HG02852 (cell line): Measurements from ENCODE around the gene CENPC.
"Not testable (repeated sequence)": the region's sequence is repeated elsewhere in the genome, so short reads cannot be mapped to it uniquely, and the experiment has no call there.

Experiments used
- ATAC-seq: cut with Tn5 transposase; IDR thresholded peaks from one replicate; pipeline ENCODE4 v1.9.1; 2021; ENCODE audit warnings: mild to moderate bottlenecking, moderate library complexity; ENCODE audit not compliant: unreplicated experiment

The CENPC gene

GRCh38 chr4:67545199-67546003 is at the start of gene CENPC:
Gene CENPC, minus strand, starts transcription at chr4:67545503. Its CDS starts 148 bp downstream, at chr4:67545355.
- peak; percentile 95 for ATAC-seq

GRCh38 chr4:67593741-67594175 is 48.5 kb upstream of the CENPC start:
- ATAC-seq, result no peak

- ATAC-seq, result no peak
Observed at GRCh38 chr4:67587156-67587555, 41.9 kb upstream of the CENPC start.

- no peak for ATAC-seq
Observed at GRCh38 chr4:67584496-67584895, 39.2 kb upstream of the CENPC start.

GRCh38 chr4:67581913-67582312 is 36.6 kb upstream of the CENPC start:
- ATAC-seq, result no peak

- ATAC-seq, result peak; percentile 56
Observed at GRCh38 chr4:67581208-67581857, 36.0 kb upstream of the CENPC start.

- ATAC-seq, result peak; percentile 39
Observed at GRCh38 chr4:67580577-67580976, 35.3 kb upstream of the CENPC start.

GRCh38 chr4:67576538-67576937 is 31.2 kb upstream of the CENPC start:
- ATAC-seq, result peak; percentile 44

- no peak for ATAC-seq
Observed at GRCh38 chr4:67576059-67576466, 30.8 kb upstream of the CENPC start.

GRCh38 chr4:67575232-67576058 is 30.1 kb upstream of the CENPC start:
- peak; percentile 93 for ATAC-seq

- no peak for ATAC-seq
Observed at GRCh38 chr4:67573193-67573592, 27.9 kb upstream of the CENPC start.

GRCh38 chr4:67571975-67572374 is 26.7 kb upstream of the CENPC start:
- ATAC-seq, result no peak

GRCh38 chr4:67570537-67570936 is 25.2 kb upstream of the CENPC start:
- ATAC-seq, result no peak

GRCh38 chr4:67568820-67569219 is 23.5 kb upstream of the CENPC start:
- no peak for ATAC-seq

GRCh38 chr4:67566335-67566734 is 21.0 kb upstream of the CENPC start:
- no peak for ATAC-seq

GRCh38 chr4:67565284-67565683 is 20.0 kb upstream of the CENPC start:
- ATAC-seq, result no peak

- ATAC-seq, result peak; percentile 67
Observed at GRCh38 chr4:67558493-67558892, 13.2 kb upstream of the CENPC start, which contains the start of gene STAP1. Gene STAP1, plus strand, starts transcription at chr4:67558727. Its CDS starts 83 bp downstream, at chr4:67558810.

GRCh38 chr4:67556436-67556835 is 11.1 kb upstream of the CENPC start:
- no peak for ATAC-seq

GRCh38 chr4:67555447-67555846 is 10.1 kb upstream of the CENPC start:
- ATAC-seq, result no peak

- no peak for ATAC-seq
Observed at GRCh38 chr4:67554096-67554495, 8.8 kb upstream of the CENPC start.

GRCh38 chr4:67552146-67552792 is 7.0 kb upstream of the CENPC start:
- not testable (repeated sequence) for ATAC-seq
